Testis (tissue), 2 donors: ENCODE results near the gene XYLT1.

Source experiments
- CTCF ChIP-seq, 3 experiments: fragments of 450-650 bp in 2 of 3; fragments of 200-600 bp in 1 of 3; sonication (generic) in 1 of 3; IDR thresholded peaks; one replicate each; pipeline ENCODE4 v1.5.1; 2016 to 2019; ENCODE audit warnings: antibody characterized with exemption in 3 of 3, mild to moderate bottlenecking in 2 of 3, moderate library complexity in 1 of 3
- POLR2A ChIP-seq: fragments of 450-650 bp; IDR thresholded peaks from one replicate; pipeline ENCODE4 v1.6.1; 2017; ENCODE audit warnings: antibody characterized with exemption, mild to moderate bottlenecking, moderate library complexity

- TF ChIP-seq CTCF (IDR thresholded peaks at IDR 0.05) (no peak), POLR2A (no peak)
These were observed 171.0 kb downstream of the XYLT1 start for GRCh38 chr16:17299790-17300189.
